Stimulated activated effector memory CD8-positive, alpha-beta T cell treated with anti-CD3 and anti-CD28 coated beads, Interleukin-12 subunit alpha, Interleukin-12 subunit beta, amount 100 ng/mL, for 72 hours (primary cell): ENCODE results near the gene SLC16A11.

Experiments
- ATAC-seq: fragments of 150-1000 bp; cut with Tn5 transposase; 2 replicates; pipeline ENCODE4 v1.10.0; 2021
- DNase-seq, 2 donors: peaks; one replicate each; pipeline ENCODE4 v3.0.0; 2021 to 2022; ENCODE audit warnings: low spot score in 2 of 2
- H3K27ac Mint-ChIP-seq: one replicate; pipeline ENCODE4 v1.8.0; 2022; ENCODE audit warnings: mild to moderate bottlenecking, mixed read lengths
- H3K36me3 Mint-ChIP-seq: one replicate; pipeline ENCODE4 v1.8.0; 2022; ENCODE audit warnings: mild to moderate bottlenecking, mixed read lengths
- H3K4me1 Mint-ChIP-seq: one replicate; pipeline ENCODE4 v1.8.0; 2022; ENCODE audit warnings: mixed read lengths
- H3K4me3 Mint-ChIP-seq: one replicate; pipeline ENCODE4 v1.8.0; 2022; ENCODE audit warnings: mild to moderate bottlenecking, mixed read lengths
- H3K9me3 Mint-ChIP-seq: one replicate; pipeline ENCODE4 v1.8.0; 2022; ENCODE audit warnings: mixed read lengths

Gene SLC16A11

GRCh38 chr17:7022781-7023571 lies 20.9 kb downstream of the SLC16A11 start, which contains the start of gene BCL6B:
BCL6B (plus strand) TSS chr17:7023050; CDS start chr17:7023672, 622 bp downstream.
- no peak for ATAC-seq
- peaks cover 65% of the 10 kb centered on the region for H3K4me1 Mint-ChIP-seq

GRCh38 chr17:7021993-7022778 lies 21.7 kb downstream of the SLC16A11 start:
- Mint-ChIP-seq H3K9me3 (no peaks in the 10 kb centered on the region), H3K27ac (peak overlapping the region; percentile 96), H3K4me3 (peak overlapping the region; percentile 77), H3K36me3 (peaks cover 32% of the 10 kb centered on the region), H3K4me1 (peaks cover 73% of the 10 kb centered on the region)
- DNase-seq (peak; percentile 94 to 95), ATAC-seq (peak; percentile 82)

More at GRCh38 chr17:7022781-7023571, 20.9 kb downstream of the SLC16A11 start, which contains the start of gene BCL6B:
- Mint-ChIP-seq H3K4me3 (peak within 1 kb of the TSS; percentile 77), H3K36me3 (peaks cover 25% of the 10 kb centered on the region), H3K27ac (peak within 1 kb of the TSS; percentile 96), H3K9me3 (no peaks in the 10 kb centered on the region)
- DNase-seq, result no peak

- H3K4me3 Mint-ChIP-seq, result peak overlapping the region; percentile 77
- H3K4me1 Mint-ChIP-seq, result peaks cover 84% of the 10 kb centered on the region
- H3K36me3 Mint-ChIP-seq, result peaks cover 43% of the 10 kb centered on the region
- no peaks in the 10 kb centered on the region for H3K9me3 Mint-ChIP-seq
- DNase-seq (no peak), ATAC-seq (no peak)
- peak overlapping the region; percentile 96 for H3K27ac Mint-ChIP-seq
Measured at GRCh38 chr17:7020894-7021664, 22.8 kb downstream of the SLC16A11 start.

- ATAC-seq (no peak), DNase-seq (no peak)
- Mint-ChIP-seq H3K27ac (peak overlapping the region; percentile 96), H3K9me3 (no peaks in the 10 kb centered on the region), H3K36me3 (peaks cover 54% of the 10 kb centered on the region), H3K4me3 (no peak overlapping the region), H3K4me1 (peaks cover 90% of the 10 kb centered on the region)
Measured at GRCh38 chr17:7019839-7020519, 23.9 kb downstream of the SLC16A11 start.

- Mint-ChIP-seq H3K9me3 (no peaks in the 10 kb centered on the region), H3K36me3 (peaks cover 60% of the 10 kb centered on the region), H3K4me3 (peak overlapping the region; percentile 97), H3K4me1 (peaks cover 86% of the 10 kb centered on the region), H3K27ac (peak overlapping the region; percentile 96)
- DNase-seq (no peak), ATAC-seq (no peak)
Measured at GRCh38 chr17:7019367-7019766, 24.5 kb downstream of the SLC16A11 start.

GRCh38 chr17:7018331-7018964 lies 25.4 kb downstream of the SLC16A11 start:
- H3K9me3 Mint-ChIP-seq, result no peaks in the 10 kb centered on the region
- peak overlapping the region; percentile 97 for H3K4me3 Mint-ChIP-seq
- peaks cover 61% of the 10 kb centered on the region for H3K36me3 Mint-ChIP-seq
- ATAC-seq (no peak), DNase-seq (no peak)
- peak overlapping the region; percentile 96 for H3K27ac Mint-ChIP-seq
- peaks cover 78% of the 10 kb centered on the region for H3K4me1 Mint-ChIP-seq

GRCh38 chr17:7017827-7018200 lies 26.1 kb downstream of the SLC16A11 start:
- ATAC-seq, result no peak
- peaks cover 61% of the 10 kb centered on the region for H3K36me3 Mint-ChIP-seq
- H3K4me1 Mint-ChIP-seq, result peaks cover 72% of the 10 kb centered on the region
- DNase-seq, result peak in 1 of 2 donors; percentile 68
- no peaks in the 10 kb centered on the region for H3K9me3 Mint-ChIP-seq
- H3K27ac Mint-ChIP-seq, result peak overlapping the region; percentile 96
- peak overlapping the region; percentile 97 for H3K4me3 Mint-ChIP-seq

- peak overlapping the region; percentile 97 for H3K4me3 Mint-ChIP-seq
Measured at GRCh38 chr17:7016886-7017826, 26.7 kb downstream of the SLC16A11 start.

GRCh38 chr17:7016418-7016817 lies 27.5 kb downstream of the SLC16A11 start:
- Mint-ChIP-seq H3K36me3 (peaks cover 67% of the 10 kb centered on the region), H3K9me3 (no peaks in the 10 kb centered on the region), H3K4me1 (peaks cover 58% of the 10 kb centered on the region), H3K27ac (peak overlapping the region; percentile 99), H3K4me3 (peak overlapping the region; percentile 97)
- no peak for ATAC-seq
- DNase-seq, result no peak

More at GRCh38 chr17:7016886-7017826, 26.7 kb downstream of the SLC16A11 start:
- DNase-seq, result no peak
- H3K9me3 Mint-ChIP-seq, result no peaks in the 10 kb centered on the region
- H3K27ac Mint-ChIP-seq, result peak overlapping the region; percentile 99
- ATAC-seq, result no peak
- peaks cover 65% of the 10 kb centered on the region for H3K4me1 Mint-ChIP-seq
- peaks cover 66% of the 10 kb centered on the region for H3K36me3 Mint-ChIP-seq

- peak; percentile 49 for ATAC-seq
- H3K36me3 Mint-ChIP-seq, result peaks cover 63% of the 10 kb centered on the region
Measured at GRCh38 chr17:7014995-7015958, 28.6 kb downstream of the SLC16A11 start.

GRCh38 chr17:7014261-7014994 lies 29.5 kb downstream of the SLC16A11 start:
- DNase-seq (peak; percentile 98), ATAC-seq (peak; percentile 92)
- Mint-ChIP-seq H3K27ac (peak overlapping the region; percentile 99), H3K9me3 (no peaks in the 10 kb centered on the region), H3K4me1 (peaks cover 60% of the 10 kb centered on the region), H3K36me3 (peaks cover 67% of the 10 kb centered on the region), H3K4me3 (peak overlapping the region; percentile 97)

More at GRCh38 chr17:7014995-7015958, 28.6 kb downstream of the SLC16A11 start:
- Mint-ChIP-seq H3K4me1 (peaks cover 56% of the 10 kb centered on the region), H3K4me3 (peak overlapping the region; percentile 97), H3K9me3 (no peaks in the 10 kb centered on the region), H3K27ac (peak overlapping the region; percentile 99)
- DNase-seq, result peak; percentile 65 to 94

GRCh38 chr17:7011942-7012254 lies 32.0 kb downstream of the SLC16A11 start:
- H3K9me3 Mint-ChIP-seq, result no peaks in the 10 kb centered on the region
- H3K4me3 Mint-ChIP-seq, result peak overlapping the region; percentile 97
- peaks cover 74% of the 10 kb centered on the region for H3K36me3 Mint-ChIP-seq
- DNase-seq, result no peak
- ATAC-seq, result no peak
- peak overlapping the region; percentile 99 for H3K27ac Mint-ChIP-seq
- peaks cover 44% of the 10 kb centered on the region for H3K4me1 Mint-ChIP-seq
